H1 (cell line): ENCODE data around the gene GNG10. TPM values are rescaled to one million over a fixed set of nuclear protein-coding genes. Genes with fewer than 3 reads are reported as not detected.

ENCODE experiments used
- CTCF ChIA-PET: fragments of 300-600 bp; sonication (Branson Sonifier 250); formaldehyde crosslinking; loops from one replicate; lab custom pipeline; 2021; ENCODE audit not compliant: partially characterized antibody; lab: Charles Lee
- POLR2A ChIA-PET: fragments of 300-600 bp; sonication (Branson Sonifier 250); formaldehyde crosslinking; loops from one replicate; lab custom pipeline; 2021; ENCODE audit warnings: inconsistent platforms; ENCODE audit not compliant: partially characterized antibody; lab: Charles Lee
- DNase-seq, 2 experiments: peaks; one replicate each; pipeline versions ENCODE4 v3.0.0 to v3.0.0-alpha.2; 2010 to 2022; ENCODE audit warnings: low spot score in 2 of 2, low read depth in 1 of 2, mixed read lengths in 1 of 2
- FAIRE-seq: peaks from 2 replicates; lab custom pipeline; 2011; peaks lifted over from hg19 to GRCh38; lab: Jason Lieb, UNC
- H2AFZ ChIP-seq: 2 replicates; pipeline ENCODE4 v1.8.1; 2012; ENCODE audit warnings: low read length, inconsistent platforms
- H2AK5ac ChIP-seq: 2 replicates; pipeline ENCODE4 v1.6.1; 2013; ENCODE audit warnings: low read depth, low read length
- H2BK120ac ChIP-seq: replicated peaks from 2 replicates; pipeline ENCODE3; 2013; ENCODE audit warnings: low read depth, low read length, inconsistent platforms
- H2BK12ac ChIP-seq: 2 replicates; pipeline ENCODE4 v1.6.1; 2013; ENCODE audit warnings: low read depth, low read length
- H2BK15ac ChIP-seq: 2 replicates; pipeline ENCODE4 v1.6.1; 2013; ENCODE audit warnings: low read length
- H2BK20ac ChIP-seq: 2 replicates; pipeline ENCODE4 v1.6.1; 2013; ENCODE audit warnings: low read length
- H2BK5ac ChIP-seq: 2 replicates; pipeline ENCODE4 v1.6.1; 2013; ENCODE audit warnings: low read depth, low read length
- H3K14ac ChIP-seq: 2 replicates; pipeline ENCODE4 v1.6.1; 2013; ENCODE audit warnings: inconsistent platforms; ENCODE audit not compliant: insufficient read length
- H3K18ac ChIP-seq: 2 replicates; pipeline ENCODE4 v1.6.1; 2013; ENCODE audit warnings: low read length; ENCODE audit errors: extremely low read depth
- H3K23ac ChIP-seq: 2 replicates; pipeline ENCODE4 v1.6.1; 2013; ENCODE audit warnings: inconsistent platforms; ENCODE audit not compliant: insufficient read length
- H3K23me2 ChIP-seq: 2 replicates; pipeline ENCODE4 v1.6.1; 2013; ENCODE audit warnings: low read depth, low read length
- H3K27ac ChIP-seq: 2 replicates; pipeline ENCODE4 v1.6.1; 2011; ENCODE audit warnings: low read depth, low read length, inconsistent platforms
- H3K27me3 ChIP-seq, 4 experiments: replicated peaks in 1 of 4; 1 replicate in 1 of 4; 2 replicates in 3 of 4; pipeline versions ENCODE4 v1.6.1 to v1.8.1; 2011 to 2013; ENCODE audit warnings: low read length in 3 of 4, mild to moderate bottlenecking in 3 of 4, inconsistent platforms in 2 of 4, mixed read lengths in 2 of 4, moderate library complexity in 1 of 4; ENCODE audit not compliant: control insufficient read depth in 3 of 4, insufficient read depth in 3 of 4; ENCODE audit errors: extremely low read depth in 1 of 4
- H3K36me3 ChIP-seq, 4 experiments: 2 replicates each; pipeline versions ENCODE4 v1.6.1 to v1.8.1; 2011 to 2013; ENCODE audit warnings: mild to moderate bottlenecking in 4 of 4, low read length in 3 of 4, moderate library complexity in 2 of 4, control low read depth in 1 of 4, inconsistent platforms in 1 of 4; ENCODE audit not compliant: insufficient read depth in 4 of 4, control insufficient read depth in 2 of 4
- H3K4ac ChIP-seq: replicated peaks from 2 replicates; pipeline ENCODE3; 2013; ENCODE audit warnings: low read length, low read depth, mixed read lengths, inconsistent platforms; ENCODE audit not compliant: insufficient read length
- H3K4me1 ChIP-seq, 4 experiments: replicated peaks in 1 of 4; 1 replicate in 1 of 4; 2 replicates in 3 of 4; pipeline versions ENCODE4 v1.6.1 to v1.8.1; 2011 to 2013; ENCODE audit warnings: low read length in 3 of 4, inconsistent platforms in 2 of 4, mixed read lengths in 1 of 4; ENCODE audit not compliant: insufficient read depth in 4 of 4, control insufficient read depth in 3 of 4
- H3K4me2 ChIP-seq, 2 experiments: 2 replicates each; pipeline versions ENCODE4 v1.6.1 to v1.8.1; 2011 to 2013; ENCODE audit warnings: low read depth in 2 of 2, low read length in 2 of 2, control low read depth in 1 of 2, inconsistent platforms in 1 of 2, mild to moderate bottlenecking in 1 of 2; ENCODE audit not compliant: insufficient read depth in 1 of 2
- H3K4me3 ChIP-seq, 4 experiments: fragments of 200-600, 300-600 bp in 1 of 4; sonication (generic), shearing (Covaris generic), sonication (Bioruptor Twin) in 1 of 4; 2 replicates each; pipeline versions ENCODE4 v1.5.1 to v1.8.1; 2011 to 2016; ENCODE audit warnings: low read length in 4 of 4, low read depth in 3 of 4, control low read depth in 2 of 4, inconsistent platforms in 2 of 4, mild to moderate bottlenecking in 2 of 4, mixed read lengths in 1 of 4, moderate library complexity in 1 of 4; ENCODE audit not compliant: insufficient read depth in 2 of 4; ENCODE audit errors: extremely low read depth in 1 of 4
- H3K56ac ChIP-seq: replicated peaks from 2 replicates; pipeline ENCODE3; 2013; ENCODE audit warnings: low read depth, mild to moderate bottlenecking, mixed read lengths, low read length, inconsistent platforms; ENCODE audit not compliant: insufficient read length
- H3K79me1 ChIP-seq: 2 replicates; pipeline ENCODE4 v1.6.1; 2013; ENCODE audit warnings: low read depth, low read length, control low read depth
- H3K79me2 ChIP-seq, 2 experiments: 2 replicates each; pipeline versions ENCODE4 v1.6.1 to v1.8.1; 2012 to 2013; ENCODE audit warnings: low read length in 2 of 2, mild to moderate bottlenecking in 2 of 2, inconsistent platforms in 1 of 2; ENCODE audit not compliant: insufficient read depth in 2 of 2, control insufficient read depth in 1 of 2
- H3K9ac ChIP-seq, 4 experiments: replicated peaks in 1 of 4; 1 replicate in 1 of 4; 2 replicates in 3 of 4; pipeline versions ENCODE4 v1.6.1 to v1.8.1; 2011 to 2013; ENCODE audit warnings: low read depth in 3 of 4, low read length in 3 of 4, control low read depth in 2 of 4, mild to moderate bottlenecking in 2 of 4, moderate library complexity in 2 of 4, inconsistent platforms in 1 of 4; ENCODE audit errors: extremely low read depth in 1 of 4
- H3K9me3 ChIP-seq, 2 experiments: 2 replicates each; pipeline versions ENCODE4 v1.6.1 to v1.8.1; 2012 to 2013; ENCODE audit warnings: mild to moderate bottlenecking in 2 of 2, moderate library complexity in 2 of 2, control low read depth in 1 of 2, inconsistent platforms in 1 of 2, low read depth in 1 of 2, low read length in 1 of 2, mixed read lengths in 1 of 2; ENCODE audit not compliant: insufficient read depth in 2 of 2
- H4K20me1 ChIP-seq, 2 experiments: replicated peaks in 1 of 2; 2 replicates each; pipeline versions ENCODE3 to v1.8.1; 2011 to 2013; ENCODE audit warnings: inconsistent platforms in 2 of 2, low read length in 2 of 2, mild to moderate bottlenecking in 1 of 2; ENCODE audit not compliant: insufficient read depth in 2 of 2, control insufficient read depth in 1 of 2
- H4K5ac ChIP-seq: 2 replicates; pipeline ENCODE4 v1.6.1; 2013; ENCODE audit warnings: low read length, low read depth, mixed read lengths, inconsistent platforms; ENCODE audit not compliant: insufficient read length
- H4K8ac ChIP-seq: 2 replicates; pipeline ENCODE4 v1.8.0; 2013; ENCODE audit warnings: mild to moderate bottlenecking, moderate library complexity, low read length, inconsistent platforms; ENCODE audit not compliant: insufficient read depth; ENCODE audit errors: extremely low read depth
- H4K91ac ChIP-seq: replicated peaks from 2 replicates; pipeline ENCODE3; 2013; ENCODE audit warnings: low read length, mixed read lengths, inconsistent platforms; ENCODE audit not compliant: insufficient read length
- MAFK ChIP-seq: IDR thresholded peaks from 2 replicates; pipeline ENCODE4 v1.6.1; 2012; ENCODE audit warnings: low read depth, mild to moderate bottlenecking, improper control_type of control experiment, low read length
- RAD21 ChIP-seq, 2 experiments: IDR thresholded peaks in 1 of 2; conservative IDR thresholded peaks in 1 of 2; 2 replicates each; pipeline ENCODE4 v1.6.1; 2011; ENCODE audit warnings: low read depth in 2 of 2, low read length in 2 of 2, improper control_type of control experiment in 1 of 2, inconsistent platforms in 1 of 2, mild to moderate bottlenecking in 1 of 2, moderate library complexity in 1 of 2
- SRF ChIP-seq: IDR thresholded peaks from 2 replicates; pipeline ENCODE4 v1.6.1; 2011; ENCODE audit warnings: mild to moderate bottlenecking, low read depth, low read length, moderate library complexity
- WGBS, 2 experiments: shearing (Covaris generic) in 1 of 2; methylation state at CpG; one replicate each; pipeline versions ENCODE4 v1.1.6 to v1.1.7; 2013 to 2015; ENCODE audit warnings: low lambda C conversion rate in 2 of 2, mixed read lengths in 2 of 2, inconsistent platforms in 1 of 2, low coverage in 1 of 2, missing lambda C conversion rate in 1 of 2; ENCODE audit not compliant: insufficient replicate concordance in 2 of 2, insufficient coverage in 1 of 2, insufficient read length in 1 of 2; ENCODE audit errors: extremely low coverage in 1 of 2, missing lambda C conversion rate in 1 of 2; 5-methylcytosine and 5-hydroxymethylcytosine counted together
- polyA plus RNA-seq, 7 experiments: library from polyadenylated mRNA; depleted of rRNA in 3 of 7; stranded (reverse) in 5 of 7; unstranded in 2 of 7; fragments of >200 nt in 5 of 7; fragments of 200-250 nt in 2 of 7; gene quantifications; 1 replicate in 5 of 7; 2 replicates in 1 of 7; 4 replicates in 1 of 7; pipeline versions ENCODE4 v1.2.1 to v1.2.3, GENCODE V29; 2011 to 2013; ENCODE audit warnings: missing spikeins in 2 of 7, mixed read lengths in 2 of 7
- total RNA-seq: library from RNA; stranded (reverse); fragmentation: NEBNext Ultra II Directional; extraction: Animal tissue kit (Norgen Biotek cat#: 25700); gene quantifications from 2 replicates; pipeline ENCODE4 v1.2.1, GENCODE V29; 2021

The GNG10 gene
- total and polyA plus RNA-seq, 2 of the 8 experiments (the other 6 are each of a cell fraction or from before 2014, with no cell fraction given), result 24.7 to 28.5 TPM

DNA sequence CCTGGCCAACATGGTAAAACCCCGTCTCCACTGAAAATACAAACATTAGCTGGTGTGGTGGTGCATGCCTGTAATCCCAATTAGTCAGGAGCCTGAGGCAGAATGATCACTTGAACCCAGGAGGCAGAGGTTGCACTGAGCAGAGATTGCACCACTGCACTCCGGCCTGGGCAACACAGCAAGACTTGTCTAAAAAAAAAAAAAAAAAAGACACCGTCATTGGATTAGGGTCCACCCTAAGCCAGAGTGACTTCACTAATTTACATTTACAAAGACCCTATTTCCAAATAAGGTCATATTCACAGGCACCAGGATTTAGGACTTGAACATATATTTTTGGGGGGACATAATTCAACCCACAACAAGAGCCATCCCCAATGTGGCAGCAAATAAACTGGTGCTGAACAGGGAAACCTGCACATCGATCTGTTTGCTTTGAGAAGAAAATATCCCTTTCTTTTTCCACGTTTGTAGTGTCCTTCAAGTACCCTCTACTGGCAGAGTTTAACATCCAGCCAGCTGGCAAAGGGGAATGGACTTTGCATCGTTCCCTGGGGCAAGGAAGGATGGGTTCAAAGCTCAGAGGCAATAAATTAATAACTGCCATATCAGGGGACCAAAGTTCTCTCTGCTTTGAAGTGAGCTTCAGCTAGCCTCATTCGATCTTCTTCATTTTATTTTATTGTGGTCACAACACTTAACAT is 34.0 kb upstream of the GNG10 start:
- no peak overlapping the region for H3K23ac ChIP-seq
- H3K23me2 ChIP-seq, result peaks cover 8% of the 10 kb centered on the region; the same call in 1 of the 2 replicates
- H2AK5ac ChIP-seq, result no peak overlapping the region
- 0 out of 2 replicates have a peak overlapping the region, but pooled peaks have one; percentile 23 for H3K27ac ChIP-seq
- no peak overlapping the region for H2BK120ac ChIP-seq
- no peak overlapping the region for H3K56ac ChIP-seq
- H4K91ac ChIP-seq, result no peak overlapping the region
- no peaks in the 10 kb centered on the region for H4K20me1 ChIP-seq
- no peak overlapping the region for H3K18ac ChIP-seq
- H4K5ac ChIP-seq, result no peak overlapping the region
- DNase-seq (no peak), FAIRE-seq (no peak)
- H3K4me2 ChIP-seq, result no peak overlapping the region
- TF ChIP-seq MAFK (no peak), SRF (peak; percentile 76; the same call in 1 of the 2 replicates), RAD21 (IDR thresholded peaks at IDR 0.05 in 1 of 2, conservative IDR thresholded peaks at IDR 0.05 in 1 of 2; ENCODE audit: low read depth in 2 of 2, low read length in 2 of 2) (0 out of 4 replicates have a peak, but pooled peaks of 1 of the 2 experiments have one; percentile 11)
- H2BK20ac ChIP-seq, result no peak overlapping the region
- no peaks in the 10 kb centered on the region for H3K27me3 ChIP-seq
- no peaks in the 10 kb centered on the region for H3K9me3 ChIP-seq
- WGBS, 2 experiments, result 81% methylated on average over 7 of the region's 7 CpGs; no CpG with 5 or more reads in 1 of the 2 experiments
- no peak overlapping the region for H3K9ac ChIP-seq
- H2BK5ac ChIP-seq, result no peak overlapping the region
- H3K4me1 ChIP-seq, result peaks cover 0 to 3% (median 0%) of the 10 kb centered on the region in 4 experiments; a peak in 3 of 7 replicates
- no peak overlapping the region for H3K14ac ChIP-seq
- no peak overlapping the region for H2BK15ac ChIP-seq
- 0 out of 2 replicates have a peak overlapping the region, but pooled peaks have one; percentile 64 for H2AFZ ChIP-seq
- ChIA-PET POLR2A (interaction anchor here (1.5 kb wide), 1 partner anchor 28 kb away, joined by 4 read pairs; the partner anchor contains the start of gene PTGR1), CTCF (interaction anchor here (1.1 to 3.1 kb wide), 2 partner anchors 29 to 64 kb away, joined by 4 to 9 read pairs; no protein-coding TSS in a partner anchor)
- H4K8ac ChIP-seq, result no peak overlapping the region
- H3K79me2 ChIP-seq, result peaks cover 3 to 9% of the 10 kb centered on the region in 2 experiments; a peak in 3 of 4 replicates
- H2BK12ac ChIP-seq, result no peak overlapping the region
- H3K36me3 ChIP-seq, result no peaks in the 10 kb centered on the region
- H3K4me3 ChIP-seq, result no peak overlapping the region
- H3K4ac ChIP-seq, result no peak overlapping the region
- H3K79me1 ChIP-seq, result no peaks in the 10 kb centered on the region
